Endometrial microvascular endothelial cells (primary cell): ENCODE results near the gene PRG2. TPM values are rescaled to one million over a fixed set of nuclear protein-coding genes. Genes with fewer than 3 reads are reported as not detected.

Experiments
- in situ Hi-C: cut with HindIII; loops from 2 replicates; pipeline ENCODE4 v1.10.0; 2017; ENCODE audit warnings: low sequenced_read_pairs, low pct_unique_long_range_greater_than_20kb; ENCODE audit errors: inconsistent ontology term
- total RNA-seq: library from RNA; depleted of rRNA; stranded (reverse); fragments of >200 nt; gene quantifications from one replicate; pipeline ENCODE4 v1.2.3, GENCODE V29; 2015; ENCODE audit errors: inconsistent ontology term

Gene PRG2, protein sequence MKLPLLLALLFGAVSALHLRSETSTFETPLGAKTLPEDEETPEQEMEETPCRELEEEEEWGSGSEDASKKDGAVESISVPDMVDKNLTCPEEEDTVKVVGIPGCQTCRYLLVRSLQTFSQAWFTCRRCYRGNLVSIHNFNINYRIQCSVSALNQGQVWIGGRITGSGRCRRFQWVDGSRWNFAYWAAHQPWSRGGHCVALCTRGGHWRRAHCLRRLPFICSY
- not detected for total RNA-seq

DNA sequence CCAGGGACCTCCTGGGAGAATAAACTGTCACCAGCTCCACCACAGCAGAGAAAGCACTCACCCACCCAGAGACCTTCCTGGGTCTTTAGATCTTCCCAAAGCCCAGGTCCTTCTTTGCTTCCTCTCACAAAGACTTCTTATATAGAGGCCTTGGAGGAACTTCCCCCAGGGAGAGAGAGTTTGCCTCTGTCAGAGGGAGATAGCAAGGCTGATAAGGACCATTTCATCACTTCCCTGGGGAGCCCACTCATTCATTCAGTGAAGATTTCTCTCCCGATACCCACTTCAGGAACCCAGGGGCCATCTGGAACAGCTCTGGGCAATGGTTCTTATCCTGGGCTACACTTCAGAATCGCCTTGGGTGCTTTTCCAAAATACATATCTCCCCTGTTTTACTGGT is at the start of gene PRG2:
TSS of gene PRG2 (minus strand) at position 116 of the 400 bp plus-strand sequence. CDS start 706 bp downstream, outside the sequence.
- in situ Hi-C loops = no loop called here

DNA sequence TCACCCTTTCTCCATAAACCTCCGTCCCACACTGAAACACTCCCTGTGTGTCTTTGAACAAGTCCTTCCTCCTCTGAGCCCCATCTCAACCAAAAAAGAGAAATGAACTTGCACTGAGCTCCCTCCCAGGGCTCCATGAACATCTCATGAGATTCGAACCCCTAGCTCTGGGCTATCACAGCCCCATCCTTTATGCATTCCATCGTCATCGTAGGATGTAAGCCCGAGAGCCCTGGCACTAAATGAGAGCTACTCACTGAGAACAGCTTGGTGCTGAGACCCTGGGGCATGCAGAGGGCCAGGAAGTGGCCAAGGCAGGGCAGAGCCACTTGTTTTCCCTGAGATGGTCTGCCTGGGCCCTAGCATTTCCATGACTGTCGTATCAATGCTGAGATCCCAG is 49.3 kb upstream of the PRG2 start:
- in situ Hi-C loops = no loop called here

DNA sequence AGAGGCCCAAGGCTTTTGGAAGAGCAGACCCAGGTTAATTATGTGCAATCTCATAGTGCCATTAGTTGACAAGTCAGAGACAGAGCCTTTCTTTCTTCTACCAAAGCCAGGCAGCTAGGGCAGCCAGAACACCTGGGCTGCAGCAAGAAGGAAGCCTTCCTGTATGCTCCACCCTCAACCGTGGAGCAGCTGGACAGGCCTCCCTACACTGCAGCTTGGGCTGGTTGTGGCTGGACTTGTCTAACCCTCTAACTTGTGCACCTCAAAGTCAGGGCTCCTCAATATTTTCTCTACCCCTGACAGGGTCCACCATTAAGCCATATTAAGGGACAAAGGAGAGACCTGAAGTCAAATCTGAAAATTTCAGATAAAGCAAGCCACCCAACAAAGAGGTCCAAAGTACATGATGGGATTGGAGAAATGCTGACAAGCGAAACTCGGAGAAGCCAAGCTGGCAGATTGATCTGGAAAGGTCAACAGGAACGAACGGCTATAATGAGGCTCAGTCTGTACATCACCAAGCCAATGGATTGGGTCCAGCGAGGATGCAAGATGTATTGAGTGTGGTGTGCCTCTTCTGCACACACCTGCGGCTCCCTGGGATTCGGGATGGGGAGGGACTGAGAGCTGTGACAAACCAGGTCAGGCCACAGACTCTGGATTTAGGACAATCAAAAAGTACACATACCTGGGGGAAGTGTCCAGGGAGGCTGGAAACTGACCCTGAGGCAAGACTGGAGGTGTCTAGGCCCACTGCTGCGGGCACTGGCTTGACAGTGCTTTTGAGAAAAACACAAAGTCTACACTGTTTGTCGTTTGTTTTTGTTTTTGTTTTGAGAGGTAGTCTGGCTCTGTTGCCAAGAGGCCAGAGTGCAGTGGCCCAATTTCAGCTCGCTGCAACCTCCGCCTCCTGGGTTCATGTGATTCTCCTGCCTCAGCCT is 48.2 kb upstream of the PRG2 start:
- in situ Hi-C loops = no loop called here

DNA sequence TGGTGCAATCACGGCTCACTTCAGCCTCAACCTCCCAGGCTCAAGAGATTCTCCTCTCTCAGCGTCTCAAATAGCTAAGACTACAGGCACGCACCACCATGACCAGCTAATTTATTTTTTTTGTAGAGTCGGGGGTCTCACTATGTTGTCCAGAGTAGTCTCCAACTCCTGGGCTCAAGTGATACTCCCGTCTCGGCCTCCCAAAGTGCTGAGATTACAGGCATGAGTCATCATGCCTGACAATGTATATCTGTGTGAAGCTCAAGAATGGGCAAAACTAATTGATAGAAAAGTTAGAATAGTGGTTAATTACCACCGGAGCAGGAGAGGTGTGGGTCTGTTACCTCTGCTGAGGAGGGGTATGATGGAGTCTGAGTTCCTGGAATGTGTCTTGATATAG is 45.6 kb upstream of the PRG2 start:
- in situ Hi-C loops = no loop called here

DNA sequence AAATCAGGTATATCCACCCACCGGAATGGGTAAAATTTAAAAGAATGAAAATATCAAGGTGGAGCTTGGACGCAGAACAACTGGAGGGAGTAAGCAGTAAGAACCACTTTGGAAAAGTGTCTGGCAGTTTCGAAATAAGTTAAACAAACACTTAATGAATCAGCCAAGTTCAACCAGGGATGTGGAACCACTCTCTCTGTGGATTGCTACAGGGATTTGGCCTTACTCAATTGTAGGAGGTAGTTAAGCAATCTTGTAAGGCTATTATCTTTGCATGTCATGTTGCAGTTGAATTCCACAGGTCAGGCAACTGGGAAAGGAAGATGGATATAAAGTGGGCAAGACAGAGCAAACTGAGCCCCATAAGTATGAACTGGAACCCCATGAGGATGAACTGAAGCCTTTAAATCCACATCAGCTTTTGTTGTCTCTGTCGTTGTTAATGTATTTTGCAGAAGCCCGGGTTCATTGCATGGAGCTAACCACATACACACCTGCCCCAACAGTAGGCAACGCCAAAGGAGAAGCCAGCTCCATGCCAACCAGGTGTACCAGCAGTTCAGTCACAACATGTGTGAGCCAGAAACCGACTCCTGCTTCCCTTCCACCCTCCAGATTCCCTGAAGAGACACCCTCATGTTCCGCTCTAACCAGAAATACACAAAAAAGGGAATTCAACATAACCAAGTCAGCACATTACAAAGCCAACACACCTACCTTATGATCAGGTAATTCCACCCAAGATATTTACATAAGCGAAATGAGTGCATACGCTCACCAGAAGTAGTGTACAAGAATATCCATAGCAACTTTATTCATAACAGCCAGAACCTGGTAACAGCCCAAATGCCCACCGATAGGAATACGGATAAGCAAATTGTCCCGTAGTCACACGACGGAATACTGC is 44.4 kb upstream of the PRG2 start:
- in situ Hi-C loops = no loop called here

DNA sequence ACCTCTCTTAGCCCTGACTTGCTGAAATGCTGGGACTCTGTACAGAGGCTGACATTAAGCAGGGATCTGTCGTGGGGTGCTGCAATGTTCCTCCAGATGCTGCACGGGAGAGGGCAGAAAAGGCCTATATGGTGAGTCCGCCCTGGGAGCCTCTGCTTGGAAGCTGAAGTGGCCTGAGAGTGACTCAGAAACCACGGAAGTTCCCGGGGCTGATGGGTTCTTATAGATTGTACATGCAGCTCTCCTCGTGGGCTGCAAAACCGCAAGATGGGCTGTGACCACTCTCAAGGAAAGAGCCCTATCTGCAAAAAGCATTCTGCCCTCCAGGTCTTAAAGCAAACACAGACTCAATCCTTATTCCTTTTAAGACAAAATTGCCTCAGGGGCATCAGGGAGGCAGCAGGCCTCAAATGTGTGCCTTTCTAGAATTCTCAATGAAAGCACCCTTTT is 42.3 kb upstream of the PRG2 start:
- in situ Hi-C loops = no loop called here

DNA sequence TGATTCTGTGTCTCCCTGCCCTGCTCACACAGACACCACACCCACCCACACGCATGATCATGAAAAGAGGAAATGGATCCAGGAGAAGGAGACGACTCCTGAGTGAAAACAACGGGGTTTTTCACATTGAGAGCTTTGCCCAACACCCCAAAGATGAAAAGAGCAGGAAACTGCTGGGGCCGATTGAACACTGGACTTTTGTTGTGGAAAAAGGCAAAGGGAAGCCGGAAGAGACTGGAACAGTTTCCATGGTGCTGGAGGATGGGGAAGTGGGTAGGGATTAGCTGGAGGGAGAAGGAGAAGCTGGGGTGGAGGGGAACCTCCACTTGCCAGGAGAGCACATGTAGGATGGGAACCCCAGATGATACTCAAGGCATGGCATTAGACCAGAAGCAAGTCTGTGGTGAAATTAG is 41.7 kb upstream of the PRG2 start:
- in situ Hi-C loops = no loop called here

DNA sequence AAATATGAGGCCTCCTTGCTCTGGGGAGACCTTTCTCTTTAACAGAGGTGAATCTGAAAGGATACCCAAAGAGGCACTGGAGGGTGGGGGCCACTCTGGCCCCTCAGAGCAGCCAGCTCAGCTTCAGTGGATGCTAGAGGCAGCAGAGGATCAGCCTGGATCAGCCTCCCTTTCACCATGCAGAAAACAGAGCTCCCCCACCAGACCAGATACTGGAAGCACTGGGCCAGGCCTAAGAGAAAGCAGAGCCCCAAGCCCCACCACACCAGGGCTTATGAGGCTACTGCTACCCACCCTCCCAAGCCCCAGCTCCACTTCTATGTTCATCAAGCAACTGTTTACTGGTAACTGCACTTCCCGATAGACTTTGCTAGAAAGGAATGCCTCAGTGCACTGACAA is 40.5 kb upstream of the PRG2 start:
- in situ Hi-C loops = no loop called here

DNA sequence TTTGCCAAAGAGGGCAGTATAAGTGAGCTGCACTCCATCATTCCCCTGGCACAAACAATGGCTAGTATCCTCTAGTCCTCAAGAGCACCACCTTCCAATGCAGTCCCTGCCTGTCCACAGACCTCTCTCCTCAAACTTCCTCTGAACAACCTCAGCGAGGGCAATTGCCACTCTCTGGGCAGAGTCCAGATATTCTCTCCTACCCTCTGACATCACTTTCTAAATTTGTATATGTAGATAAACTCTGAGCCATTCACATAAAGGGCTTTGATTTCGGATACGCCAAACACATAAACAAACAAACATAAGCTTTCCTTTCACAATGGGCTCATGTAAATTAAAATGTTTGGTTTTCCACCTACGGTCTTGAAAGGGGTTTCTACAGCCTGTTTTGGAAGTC is 39.5 kb upstream of the PRG2 start:
- in situ Hi-C loops = no loop called here

DNA sequence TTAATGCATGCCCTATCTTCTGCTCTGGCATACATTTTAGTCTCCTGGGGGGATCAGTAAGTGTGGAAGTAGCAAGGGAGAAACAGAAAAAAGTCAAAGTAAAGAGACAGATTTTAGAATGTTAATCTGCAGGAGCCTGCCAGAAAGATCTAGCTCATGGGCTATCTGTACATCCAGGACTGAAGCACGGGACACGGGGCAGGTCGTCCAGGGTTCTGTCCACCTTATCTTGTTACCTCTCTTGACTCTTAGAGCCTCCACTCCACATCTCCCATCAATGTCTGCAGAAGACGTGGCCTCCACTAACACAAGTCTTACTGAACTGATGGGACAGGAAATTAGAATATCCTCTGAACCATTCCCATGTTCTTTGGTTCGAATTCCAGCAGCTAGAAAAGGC is 38.2 kb upstream of the PRG2 start:
- in situ Hi-C loops = no loop called here

DNA sequence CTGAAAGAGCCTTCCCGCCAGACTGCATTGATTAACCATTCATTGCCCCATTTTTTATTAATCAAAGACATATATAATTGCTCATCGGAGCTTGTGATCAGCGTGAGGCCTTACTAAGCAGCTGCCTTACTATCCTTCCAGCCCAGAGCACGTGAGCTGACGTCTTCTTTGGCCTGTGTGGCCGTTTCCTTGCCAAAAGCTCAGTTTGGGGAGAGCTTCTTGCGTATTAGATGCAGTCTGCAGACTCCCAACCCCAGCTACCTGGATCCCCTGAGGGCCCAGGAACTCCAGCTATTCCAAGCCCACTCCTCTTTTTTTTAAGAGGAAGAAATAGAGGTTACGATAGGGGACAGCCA is 37.3 kb upstream of the PRG2 start:
- in situ Hi-C loops = no loop called here

DNA sequence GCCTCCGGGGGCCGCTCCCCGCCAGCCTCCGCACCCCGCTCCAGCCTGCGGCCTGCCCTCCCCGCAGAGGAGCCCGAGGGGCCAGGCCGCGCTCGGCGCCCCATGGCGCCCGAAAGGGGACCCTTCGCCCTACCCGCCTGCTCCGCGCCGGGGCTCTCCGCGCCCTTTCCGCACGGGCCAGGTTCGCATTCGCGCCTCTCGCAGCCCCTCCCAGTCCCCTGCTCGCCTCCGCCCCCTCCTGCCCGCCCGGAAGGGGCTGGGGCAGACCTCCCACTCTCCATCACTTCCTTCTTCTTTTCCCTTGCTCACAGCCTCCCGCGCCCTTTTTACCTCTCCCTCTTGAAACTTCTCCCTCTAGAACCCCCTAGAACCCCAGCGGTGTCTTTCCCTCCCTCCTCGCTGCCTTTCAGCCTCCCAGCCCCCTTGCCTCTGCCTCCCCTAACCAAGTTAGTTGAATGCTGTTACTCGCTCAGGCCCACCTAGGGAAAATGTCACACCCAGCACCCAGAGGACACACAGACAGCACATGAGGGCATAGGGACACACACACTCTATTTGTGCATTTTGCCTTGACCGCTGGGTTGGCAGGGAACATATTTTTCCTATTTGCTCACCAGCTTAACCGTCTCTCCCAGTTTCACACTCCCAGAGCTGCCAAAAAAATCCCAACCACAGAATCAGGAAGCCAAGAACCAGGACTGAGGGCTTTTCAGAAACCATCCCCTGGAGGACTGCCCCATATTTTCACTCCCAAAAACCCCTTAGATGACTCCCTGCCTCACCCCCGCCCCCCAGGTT is 36.7 kb upstream of the PRG2 start, which contains the start of gene SLC43A3:
TSS of gene SLC43A3 (minus strand) at position 193 of the 798 bp plus-strand sequence. CDS start 949 bp downstream, outside the sequence.
- in situ Hi-C loops = no loop called here

DNA sequence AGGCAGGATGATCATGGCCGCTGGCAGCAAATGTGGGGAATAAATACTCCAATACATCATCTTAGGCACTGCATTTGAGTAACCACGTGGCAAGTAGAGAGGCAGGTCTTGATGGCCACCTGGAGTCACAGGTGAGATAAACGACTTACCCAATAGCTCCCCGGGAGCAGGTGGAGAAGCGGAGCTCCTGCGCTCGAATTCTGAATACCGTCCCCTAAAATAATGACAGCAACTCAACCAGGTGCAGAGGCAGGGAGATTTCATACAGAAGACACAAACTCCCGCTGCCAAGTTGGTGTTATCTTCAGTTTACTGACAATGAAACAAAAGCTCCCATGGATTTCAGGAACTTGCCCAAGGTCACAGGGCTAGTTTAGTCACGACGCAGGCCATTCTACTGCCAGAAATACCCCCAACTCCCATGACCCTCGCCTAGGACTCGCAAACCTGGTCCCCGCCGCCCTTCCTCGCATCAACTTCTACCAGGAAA is 36.0 kb upstream of the PRG2 start:
- in situ Hi-C loops = no loop called here

DNA sequence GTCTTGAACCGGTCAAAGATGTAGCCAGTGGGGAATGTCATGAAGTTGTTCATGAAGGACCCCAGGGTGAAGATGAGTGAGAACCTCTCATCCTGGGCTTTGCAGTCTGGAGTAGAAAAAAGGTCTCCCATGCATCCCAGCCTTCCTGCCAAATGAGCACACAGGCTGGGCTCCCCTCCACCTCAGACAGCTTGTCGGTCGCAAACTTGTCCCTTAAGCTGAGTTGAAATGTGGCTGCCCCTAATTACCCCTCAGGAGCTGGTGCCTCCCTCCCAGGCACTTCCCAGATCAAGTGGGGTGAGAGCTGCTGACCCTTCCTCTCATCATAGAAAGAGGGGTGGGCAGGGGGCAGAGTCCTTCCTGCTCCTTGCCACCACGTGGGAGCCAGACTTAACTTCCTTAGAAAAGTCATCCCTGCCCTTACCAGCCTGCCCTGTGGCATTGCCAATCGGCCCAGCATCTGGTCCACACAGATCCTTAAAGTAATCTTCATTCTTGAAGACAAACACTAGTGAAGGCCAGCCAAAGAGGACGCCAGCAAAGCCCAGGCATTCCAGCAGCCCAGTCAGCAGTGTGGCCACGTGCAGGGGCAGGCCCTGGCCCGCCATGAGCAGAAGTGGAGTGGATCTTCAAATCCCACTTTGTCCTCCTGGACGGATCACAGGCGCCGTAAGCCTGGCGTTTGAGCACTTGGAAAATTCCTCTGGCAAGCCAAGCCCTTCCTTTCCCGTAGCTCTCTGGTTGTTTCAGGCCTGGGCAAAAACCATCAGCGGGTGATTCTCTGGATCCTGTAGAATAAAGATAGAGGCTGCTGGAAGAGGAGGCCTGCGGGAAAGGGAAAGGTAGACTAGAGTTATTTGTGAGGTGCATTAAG is 35.4 kb upstream of the PRG2 start:
- in situ Hi-C loops = no loop called here

DNA sequence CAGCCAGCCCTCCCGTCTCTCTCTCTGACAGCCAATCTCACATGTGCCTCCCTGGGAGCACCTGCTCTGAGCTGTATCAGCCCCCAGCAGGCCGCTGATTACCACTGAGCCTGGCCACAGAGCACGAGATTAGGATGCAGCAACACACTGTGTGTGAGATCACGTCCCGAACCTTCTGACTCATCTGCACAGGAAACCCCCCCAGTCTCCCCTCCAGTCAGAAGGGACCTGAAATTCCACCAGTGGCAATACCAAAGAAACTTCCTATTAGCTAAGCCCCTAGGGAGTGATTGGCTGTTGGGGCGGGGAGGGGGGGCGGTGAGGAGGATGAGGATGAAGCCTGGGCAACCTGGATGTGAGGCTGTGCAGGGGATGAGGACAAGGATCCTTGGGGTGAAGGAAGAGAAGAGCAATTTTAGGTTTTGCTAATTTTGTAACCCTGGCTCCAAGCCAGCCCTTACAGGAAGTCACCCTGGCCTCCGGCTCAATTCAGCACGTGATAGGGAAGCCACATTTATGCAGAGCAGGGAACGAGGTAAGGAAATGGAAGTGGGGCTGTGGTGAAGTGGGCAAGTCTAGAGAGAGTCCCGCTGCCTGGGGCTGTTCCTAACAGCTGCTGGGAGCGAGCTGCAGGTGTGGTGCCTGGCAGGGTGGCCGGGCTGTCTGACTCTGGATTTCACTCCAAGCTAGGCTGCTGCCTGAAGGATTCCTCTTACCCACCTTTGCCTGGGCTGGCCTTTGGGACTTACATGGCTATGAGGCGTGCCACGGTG is 34.5 kb upstream of the PRG2 start:
- in situ Hi-C loops = no loop called here

DNA sequence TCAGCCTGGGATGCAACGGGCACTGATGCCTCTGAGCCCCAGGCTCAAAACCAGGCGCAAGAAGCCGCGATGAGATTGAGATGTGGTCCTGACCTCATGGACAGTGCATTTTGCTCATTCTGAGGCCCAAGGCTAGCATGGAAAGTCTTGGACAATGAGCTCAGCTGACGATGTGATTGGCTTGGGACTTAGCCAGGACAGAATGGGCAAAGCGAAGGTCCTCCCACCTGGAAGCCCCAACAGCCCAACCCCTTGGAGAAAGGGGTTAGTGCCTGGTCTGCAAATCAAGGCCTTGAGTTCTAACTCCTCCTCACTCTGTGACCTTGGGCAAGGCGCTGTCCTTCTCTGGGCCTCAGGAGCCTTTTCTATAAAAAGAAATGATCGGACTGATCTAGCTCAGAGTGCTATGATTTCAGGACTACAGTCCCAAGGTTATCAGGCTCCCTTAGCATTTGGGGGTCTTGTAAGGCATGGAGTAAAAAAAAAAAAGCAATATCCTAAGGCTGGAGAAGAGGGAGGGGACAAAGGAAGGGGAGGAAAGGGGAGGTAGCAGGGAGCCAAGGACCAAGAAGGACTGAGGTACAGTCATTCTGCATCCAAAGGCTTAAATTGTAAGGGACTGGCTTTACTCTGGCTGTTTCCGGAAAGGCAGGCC is 33.8 kb upstream of the PRG2 start:
- in situ Hi-C loops = no loop called here
